Activated CD4-positive, CD25-positive, alpha-beta regulatory T cell treated with anti-CD3 and anti-CD28 coated beads, Interleukin-2, amount 50 U/mL, for 16 hours (primary cell): Measurements from ENCODE around the gene CAPN13.

ENCODE experiments used
- DNase-seq: peaks from one replicate; pipeline ENCODE4 v3.0.0-alpha.2; 2020; ENCODE audit warnings: low read depth, low spot score

CAPN13 gene

GRCh38 chr2:30684516-30684915, 122.7 kb downstream of the CAPN13 start:
- no peak for DNase-seq

DNA sequence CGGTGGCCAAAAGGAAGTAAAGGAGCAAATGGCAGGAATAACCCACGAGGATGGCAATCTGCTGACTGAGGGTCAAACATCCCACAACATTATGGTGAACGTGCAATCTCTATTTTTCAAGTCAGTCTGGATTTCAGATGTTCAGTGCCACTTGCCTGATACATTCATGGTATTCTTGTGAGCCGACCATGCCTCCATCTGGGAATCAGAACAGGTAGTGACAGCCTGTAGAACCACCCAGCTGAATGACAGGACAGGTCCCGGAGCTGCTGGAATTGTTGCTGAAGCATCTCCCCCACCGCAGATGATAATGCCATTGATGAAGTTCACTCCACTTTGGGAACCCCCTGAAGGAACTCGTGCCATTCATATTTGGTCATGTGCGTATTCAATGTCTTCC, 123.2 kb downstream of the CAPN13 start:
- no peak for DNase-seq

GRCh38 chr2:30683236-30683956, 123.8 kb downstream of the CAPN13 start:
- DNase-seq: no peak

DNA sequence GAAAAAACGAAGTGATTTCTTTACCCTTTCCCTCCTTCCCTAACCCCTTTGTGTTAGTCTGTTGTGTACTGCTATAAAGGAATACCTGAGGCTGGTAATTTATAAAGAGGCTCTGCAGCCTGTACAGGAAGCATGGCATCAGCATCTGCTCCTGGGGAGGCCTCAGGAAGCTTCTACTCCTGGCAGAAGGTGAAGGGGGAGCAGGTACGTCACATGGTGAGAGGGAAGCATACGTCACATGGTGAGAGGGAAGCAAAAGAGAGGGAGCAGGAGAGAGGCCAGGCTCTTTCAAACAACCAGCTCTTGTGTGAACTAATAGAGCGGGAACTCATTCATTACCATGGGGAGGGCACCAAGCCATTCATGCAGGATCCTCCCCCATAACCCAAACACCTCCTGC, 126.2 kb downstream of the CAPN13 start:
- DNase-seq: no peak

- no peak for DNase-seq
These were observed 127.1 kb downstream of the CAPN13 start for GRCh38 chr2:30680121-30680520.

DNA sequence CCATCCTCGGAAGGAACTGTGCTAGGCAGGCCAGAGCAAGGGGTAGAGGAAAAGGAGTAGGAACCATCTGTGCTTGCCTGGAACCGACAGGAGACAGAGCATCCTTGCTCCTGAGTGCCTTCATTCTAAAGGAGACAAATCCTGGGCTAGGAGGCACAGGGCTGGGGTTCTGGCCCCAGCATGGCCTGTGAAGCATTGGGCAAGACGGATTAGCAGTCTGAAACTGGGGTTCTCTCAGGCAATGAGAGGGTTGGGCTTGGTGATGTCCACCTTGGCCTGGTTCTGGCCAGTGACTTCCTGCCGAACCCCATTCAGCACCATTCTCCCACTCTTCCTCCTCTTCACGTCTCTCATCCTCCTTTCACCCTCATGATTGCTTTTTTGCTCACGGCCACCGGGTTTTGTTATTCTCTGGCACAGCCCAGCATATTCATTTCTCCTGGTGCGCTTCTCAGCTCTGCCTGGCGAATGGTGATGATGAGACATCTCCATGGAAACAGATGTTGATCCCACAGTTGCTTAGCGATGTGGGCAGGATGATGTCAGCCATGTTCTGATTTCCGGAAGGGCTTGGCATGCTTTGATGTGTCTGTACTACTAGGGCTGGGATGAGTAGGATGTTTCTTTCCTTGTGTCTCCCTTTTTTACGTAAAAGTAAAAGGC, 127.7 kb downstream of the CAPN13 start:
- no peak for DNase-seq

DNA sequence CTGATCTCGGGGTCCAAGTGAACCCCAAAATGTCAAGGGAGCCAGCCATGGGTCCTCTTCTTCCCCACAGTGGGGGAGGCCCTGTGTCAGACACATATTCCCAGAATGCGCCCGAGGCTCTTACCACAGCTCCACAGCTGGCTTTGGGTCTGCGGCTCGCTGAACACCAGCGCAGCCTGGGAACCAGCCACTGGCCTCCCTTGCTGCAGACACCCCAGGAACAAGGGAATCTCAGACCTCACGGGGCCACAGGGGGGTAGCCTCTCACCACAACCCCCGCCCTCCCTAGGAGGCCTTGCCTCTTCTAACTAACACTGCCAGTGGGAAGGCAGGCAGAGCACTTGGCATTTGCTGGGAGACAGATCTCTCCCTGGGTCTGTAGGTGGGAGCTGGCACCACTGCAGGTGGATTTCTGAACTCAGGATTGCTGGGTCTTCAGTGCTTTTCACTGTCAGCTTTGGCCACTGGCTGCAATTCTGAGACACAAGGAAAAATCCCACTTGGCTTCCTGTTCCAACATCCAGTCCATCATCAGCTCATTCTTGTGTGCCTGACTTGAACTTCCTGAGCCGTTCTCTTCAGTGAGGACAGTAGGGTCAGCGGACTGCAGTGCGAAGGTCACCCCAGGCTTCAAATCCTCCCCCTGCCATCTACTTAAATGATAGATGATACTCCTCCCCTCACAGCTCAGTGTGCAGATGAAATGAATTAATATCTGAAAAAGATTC, 128.7 kb downstream of the CAPN13 start:
- no peak for DNase-seq

- no peak for DNase-seq
These were observed 129.3 kb downstream of the CAPN13 start for GRCh38 chr2:30677861-30678385.

- DNase-seq: no peak
These were observed 130.0 kb downstream of the CAPN13 start for GRCh38 chr2:30677231-30677630.

GRCh38 chr2:30675758-30676157, 131.5 kb downstream of the CAPN13 start:
- no peak for DNase-seq

DNA sequence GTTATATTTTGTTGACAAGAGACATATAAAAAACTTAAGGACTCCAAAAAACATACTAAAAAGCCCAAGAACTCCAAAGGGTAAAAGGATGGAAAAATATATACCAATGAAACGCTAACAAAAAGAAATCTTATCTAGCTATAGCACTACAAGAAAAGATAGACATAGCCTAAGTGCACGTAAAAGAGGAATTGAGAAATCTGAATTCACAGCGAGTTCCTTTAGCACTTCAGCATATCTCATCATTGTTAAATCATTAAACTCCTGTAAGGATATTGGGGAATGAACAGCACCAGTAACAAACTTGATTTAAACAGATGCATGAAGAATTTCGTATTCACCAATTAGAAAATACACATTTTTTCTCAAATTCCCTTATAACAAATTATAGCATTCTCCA, 134.1 kb downstream of the CAPN13 start:
- no peak for DNase-seq
